ENCODE measurements around the gene PROX2.
A peak's percentile ranks its signal among the peaks of the same experiment; 100 is the strongest.

The PROX2 gene, protein sequence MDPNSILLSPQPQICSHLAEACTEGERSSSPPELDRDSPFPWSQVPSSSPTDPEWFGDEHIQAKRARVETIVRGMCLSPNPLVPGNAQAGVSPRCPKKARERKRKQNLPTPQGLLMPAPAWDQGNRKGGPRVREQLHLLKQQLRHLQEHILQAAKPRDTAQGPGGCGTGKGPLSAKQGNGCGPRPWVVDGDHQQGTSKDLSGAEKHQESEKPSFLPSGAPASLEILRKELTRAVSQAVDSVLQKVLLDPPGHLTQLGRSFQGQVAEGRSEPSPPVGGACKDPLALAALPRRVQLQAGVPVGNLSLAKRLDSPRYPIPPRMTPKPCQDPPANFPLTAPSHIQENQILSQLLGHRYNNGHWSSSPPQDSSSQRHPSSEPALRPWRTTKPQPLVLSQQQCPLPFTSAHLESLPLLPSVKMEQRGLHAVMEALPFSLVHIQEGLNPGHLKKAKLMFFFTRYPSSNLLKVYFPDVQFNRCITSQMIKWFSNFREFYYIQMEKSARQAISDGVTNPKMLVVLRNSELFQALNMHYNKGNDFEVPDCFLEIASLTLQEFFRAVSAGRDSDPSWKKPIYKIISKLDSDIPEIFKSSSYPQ

DNA sequence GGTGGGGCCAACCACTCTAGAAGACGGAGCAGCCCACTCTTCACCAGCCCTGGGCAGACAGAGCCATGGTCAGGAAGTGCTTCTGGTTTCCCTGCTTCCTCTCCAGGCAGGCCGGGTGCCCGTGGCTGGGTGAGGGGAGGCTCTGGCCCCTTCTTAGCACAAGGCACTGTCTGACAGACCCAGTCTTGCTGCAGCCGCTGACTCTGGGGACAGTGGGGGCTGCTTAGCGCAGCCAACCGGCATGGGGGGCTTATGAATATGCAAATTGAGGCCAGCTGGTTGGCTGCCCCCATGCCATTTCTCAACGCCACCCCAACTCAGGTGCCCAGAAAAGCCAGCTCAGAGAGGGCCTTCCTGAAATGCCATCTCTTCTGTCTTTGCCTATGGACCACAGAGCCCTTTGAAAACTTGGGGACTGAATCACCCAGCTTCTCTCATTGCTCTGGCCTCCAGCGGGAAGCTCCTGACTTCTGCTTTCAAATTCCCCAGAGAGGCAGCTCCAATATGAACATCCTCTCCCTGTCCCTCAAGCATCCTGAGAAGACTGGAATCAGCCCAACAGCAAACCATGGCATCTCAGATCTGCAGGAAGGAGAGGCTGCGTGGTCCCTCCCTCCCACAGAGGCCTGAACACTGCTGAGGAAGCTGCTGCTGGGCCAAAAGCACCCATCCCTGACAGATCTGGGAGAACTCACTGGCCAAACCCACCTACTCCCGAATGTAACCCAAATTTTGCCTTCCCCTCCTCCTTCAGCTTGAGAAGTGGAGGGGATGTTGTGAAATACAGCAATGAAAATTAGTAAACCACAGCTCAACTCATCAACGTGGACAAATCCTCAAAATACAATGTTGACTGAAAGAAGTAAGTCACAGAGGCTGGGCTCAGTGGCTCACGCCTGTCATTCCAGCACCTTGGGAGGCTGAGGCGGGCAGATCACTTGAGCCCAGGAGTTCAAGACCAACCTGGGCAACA lies at the start of gene PROX2:
PROX2 (minus strand) TSS at position 205 of the 973 bp plus-strand sequence. CDS start 12,311 bp downstream, outside the sequence.
- no peak for DNase-seq (ENCODE audit: low read depth, low spot score)

- DNase-seq (ENCODE audit: low read depth, low spot score): no peak
Observed at GRCh38 chr14:74924061-74924460, 48.1 kb upstream of the PROX2 start.

GRCh38 chr14:74922752-74923401 lies 46.9 kb upstream of the PROX2 start, which contains the start of gene RPS6KL1:
TSS of gene RPS6KL1 (minus strand) at chr14:74923260. CDS start at chr14:74921541, 1,719 bp downstream.
- DNase-seq (ENCODE audit: low read depth, low spot score): peak; percentile 28

GRCh38 chr14:74921987-74922751 lies 46.2 kb upstream of the PROX2 start:
- no peak for DNase-seq (ENCODE audit: low read depth, low spot score)

GRCh38 chr14:74921053-74921620 lies 45.2 kb upstream of the PROX2 start:
- no peak for DNase-seq (ENCODE audit: low read depth, low spot score)

GRCh38 chr14:74920281-74920680 lies 44.3 kb upstream of the PROX2 start:
- no peak for DNase-seq (ENCODE audit: low read depth, low spot score)

- no peak for DNase-seq (ENCODE audit: low read depth, low spot score)
Observed at GRCh38 chr14:74919421-74920165, 43.6 kb upstream of the PROX2 start.

DNA sequence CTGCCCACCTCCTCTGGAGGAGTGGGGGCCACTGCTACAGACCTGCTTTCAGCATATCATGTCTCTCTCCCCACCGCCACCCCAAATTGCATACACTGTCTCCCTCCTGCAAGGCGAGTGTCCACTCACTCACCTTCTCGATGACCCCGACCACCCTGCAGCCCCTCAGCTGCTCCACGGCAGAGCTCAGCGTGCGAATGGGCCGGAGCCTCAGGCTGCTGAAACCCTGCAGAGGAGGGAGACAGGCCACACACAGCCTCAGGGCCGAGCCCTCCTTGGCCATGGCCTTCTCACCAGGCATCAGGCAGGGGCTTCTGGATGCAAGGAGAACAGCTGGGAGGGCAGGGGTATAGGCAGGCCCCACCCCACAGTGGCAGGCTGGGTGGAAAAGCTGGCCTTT lies 42.4 kb upstream of the PROX2 start:
- DNase-seq (ENCODE audit: low read depth, low spot score): no peak

DNA sequence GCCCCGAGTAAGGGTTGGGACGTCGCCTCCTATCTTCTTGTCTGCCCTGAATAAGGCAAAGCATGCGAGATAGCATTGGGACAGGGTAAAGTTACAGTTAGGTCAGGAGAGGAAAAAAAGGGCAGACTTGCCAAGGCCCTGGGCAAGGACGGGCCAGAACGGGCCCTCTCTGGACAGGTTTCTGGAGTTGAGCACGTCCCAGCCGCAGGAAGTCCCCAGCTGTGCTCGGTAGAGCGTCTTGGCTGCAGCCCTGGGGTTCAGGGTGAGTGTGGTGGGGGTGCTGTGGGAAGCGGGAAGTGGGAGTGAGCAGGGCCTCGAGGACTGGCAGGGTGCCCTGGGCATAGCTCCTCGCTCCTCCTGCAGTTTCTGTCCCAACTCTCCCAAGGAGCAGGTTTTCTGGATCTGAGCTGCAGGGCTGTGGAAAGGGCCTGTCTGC lies 41.7 kb upstream of the PROX2 start:
- DNase-seq (ENCODE audit: low read depth, low spot score): no peak

DNA sequence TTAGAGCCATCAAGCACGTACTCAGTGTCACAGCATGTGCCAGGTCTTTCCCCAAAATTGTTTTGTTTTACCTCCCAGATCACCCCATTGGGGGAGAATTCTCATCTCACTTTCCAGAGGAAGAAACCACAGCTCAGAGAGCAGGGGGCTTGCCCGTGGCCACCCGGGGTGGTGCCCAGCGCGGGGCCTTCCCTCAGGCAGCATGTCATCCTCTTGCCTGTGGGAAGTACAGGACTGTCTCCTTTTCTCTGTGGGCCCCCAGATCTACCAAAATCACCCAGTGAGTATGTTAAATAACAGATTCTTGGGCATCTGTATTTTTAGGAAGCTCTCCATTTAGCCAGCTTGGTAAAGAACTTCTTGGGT lies 41.2 kb upstream of the PROX2 start:
- no peak for DNase-seq (ENCODE audit: low read depth, low spot score)

DNA sequence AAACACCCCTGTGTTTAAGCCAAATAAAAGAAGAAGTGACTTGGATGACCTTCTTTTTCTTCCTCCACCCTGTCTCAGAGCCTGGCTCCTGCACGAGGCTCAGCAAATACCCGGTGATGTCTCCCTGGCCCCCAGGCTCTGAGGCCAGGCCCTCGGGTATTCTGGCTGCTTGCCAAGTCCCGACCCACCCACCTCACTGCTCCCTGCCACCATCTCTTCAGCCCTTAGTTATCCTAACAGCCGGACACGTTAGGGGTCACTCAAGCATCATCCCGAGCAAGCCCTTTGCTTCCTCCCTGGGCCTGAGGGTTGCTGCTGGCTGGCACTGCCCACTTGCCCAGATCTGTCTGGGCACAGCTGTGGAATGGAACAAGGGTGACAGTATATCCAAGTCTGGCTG lies 39.9 kb upstream of the PROX2 start:
- DNase-seq (ENCODE audit: low read depth, low spot score): no peak

DNA sequence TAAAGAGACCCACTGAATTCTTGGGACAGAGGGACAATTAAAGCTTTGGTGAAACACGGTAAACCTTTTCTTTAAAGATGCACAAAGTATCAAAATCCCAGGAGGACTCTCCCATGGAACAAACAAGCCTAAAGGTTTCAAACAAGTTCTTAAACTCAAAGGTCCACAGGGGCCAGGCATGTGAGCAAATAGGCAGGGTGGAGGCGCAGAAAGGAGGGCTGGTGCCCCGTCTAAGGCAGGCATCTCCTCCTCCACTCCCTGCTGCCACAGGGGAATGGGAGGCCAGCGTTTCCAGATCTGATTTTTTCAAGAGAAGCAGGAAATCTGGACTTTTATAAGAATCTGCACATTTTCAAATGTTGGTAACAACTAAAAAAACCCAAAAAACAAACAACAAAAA lies 39.5 kb upstream of the PROX2 start:
- DNase-seq (ENCODE audit: low read depth, low spot score): no peak

DNA sequence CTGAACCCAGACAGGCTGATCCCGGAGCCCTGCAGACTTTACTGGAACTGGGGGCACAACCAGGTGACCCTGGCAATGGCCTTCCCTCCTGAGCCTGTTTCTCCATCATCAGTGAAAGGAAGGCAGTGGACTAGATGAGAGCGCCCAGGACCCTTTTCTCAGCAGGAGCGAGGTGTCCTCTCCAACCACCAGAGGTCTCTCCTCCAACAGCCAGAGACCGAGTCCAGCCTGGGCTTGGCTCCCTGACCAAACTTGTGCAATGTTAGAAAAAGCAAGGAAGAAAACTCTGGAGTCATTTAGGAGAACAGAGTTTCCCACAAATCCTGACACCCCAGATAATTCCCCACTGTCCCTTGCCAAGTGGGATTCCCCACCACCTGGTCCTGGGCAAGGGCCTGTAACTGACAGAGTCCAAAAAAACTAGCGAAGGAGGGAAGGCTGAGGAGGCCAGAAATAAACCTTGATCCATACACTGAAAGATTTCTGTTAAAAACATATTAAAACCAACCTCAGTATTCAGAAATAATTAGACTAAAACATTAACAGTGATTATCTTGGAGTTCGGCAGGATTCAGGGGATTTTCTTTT lies 38.1 kb upstream of the PROX2 start:
- no peak for DNase-seq (ENCODE audit: low read depth, low spot score)

GRCh38 chr14:74913393-74913910 lies 37.5 kb upstream of the PROX2 start:
- DNase-seq (ENCODE audit: low read depth, low spot score): no peak

GRCh38 chr14:74912801-74913200 lies 36.9 kb upstream of the PROX2 start:
- DNase-seq (ENCODE audit: low read depth, low spot score): no peak

GRCh38 chr14:74912111-74912510 lies 36.2 kb upstream of the PROX2 start:
- DNase-seq (ENCODE audit: low read depth, low spot score): no peak

GRCh38 chr14:74911704-74912103 lies 35.8 kb upstream of the PROX2 start:
- DNase-seq (ENCODE audit: low read depth, low spot score): no peak

- no peak for DNase-seq (ENCODE audit: low read depth, low spot score)
Observed at GRCh38 chr14:74911221-74911620, 35.3 kb upstream of the PROX2 start.

GRCh38 chr14:74910556-74910955 lies 34.6 kb upstream of the PROX2 start:
- no peak for DNase-seq (ENCODE audit: low read depth, low spot score)
